ENCODE measurements around the gene DLAT.

GRCh38 chr11:111990381-111990780 is 34.8 kb upstream of the DLAT start:
- TF ChIP-seq POLR2AphosphoS5 (IDR thresholded peaks at IDR 0.05; ENCODE audit: low read depth, low read length) = no peak
- no peak for TF ChIP-seq REST (IDR thresholded peaks at IDR 0.05; ENCODE audit: insufficient read depth in 1 of 2, low read depth in 2 of 2, low read length in 2 of 2)
- no peak for TF ChIP-seq SIN3A (IDR thresholded peaks at IDR 0.05; ENCODE audit: borderline replicate concordance, insufficient read depth, low read length)
